ENCODE results near the gene RFX5.

RFX5 gene

DNA sequence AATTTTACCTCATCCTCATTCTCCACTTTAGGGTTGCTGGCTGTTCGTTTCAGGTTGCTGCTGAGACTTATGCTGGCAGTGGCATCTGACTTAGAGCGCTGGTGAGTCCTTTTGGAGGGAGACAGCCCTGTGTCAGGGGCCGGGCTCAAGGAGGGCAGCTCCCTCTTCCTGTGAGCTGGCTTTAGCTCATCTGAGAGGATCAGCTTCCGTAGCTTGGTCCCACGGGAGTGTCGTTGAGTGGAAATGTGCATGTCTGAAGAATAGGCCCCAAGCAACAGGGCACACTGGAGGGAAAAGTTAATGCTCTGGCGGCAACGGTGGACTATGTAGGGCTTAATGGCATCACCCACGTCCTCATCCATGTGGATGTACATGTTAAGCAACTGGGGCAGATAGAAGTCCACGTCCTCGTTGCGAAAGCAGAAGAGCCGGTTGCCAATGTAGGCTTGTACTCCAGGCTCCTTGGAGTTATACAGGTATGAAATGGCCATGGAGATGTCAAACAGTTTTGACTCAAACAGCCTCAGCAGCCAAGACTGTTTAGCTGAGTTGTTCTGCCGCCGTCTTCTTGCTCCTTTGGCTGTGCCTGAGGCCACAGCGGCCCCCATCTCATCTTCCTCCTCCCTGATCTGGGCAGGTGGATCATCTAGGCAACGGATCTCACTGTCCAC, 31.4 kb downstream of the RFX5 start:
- DNase-seq, result no peak

DNA sequence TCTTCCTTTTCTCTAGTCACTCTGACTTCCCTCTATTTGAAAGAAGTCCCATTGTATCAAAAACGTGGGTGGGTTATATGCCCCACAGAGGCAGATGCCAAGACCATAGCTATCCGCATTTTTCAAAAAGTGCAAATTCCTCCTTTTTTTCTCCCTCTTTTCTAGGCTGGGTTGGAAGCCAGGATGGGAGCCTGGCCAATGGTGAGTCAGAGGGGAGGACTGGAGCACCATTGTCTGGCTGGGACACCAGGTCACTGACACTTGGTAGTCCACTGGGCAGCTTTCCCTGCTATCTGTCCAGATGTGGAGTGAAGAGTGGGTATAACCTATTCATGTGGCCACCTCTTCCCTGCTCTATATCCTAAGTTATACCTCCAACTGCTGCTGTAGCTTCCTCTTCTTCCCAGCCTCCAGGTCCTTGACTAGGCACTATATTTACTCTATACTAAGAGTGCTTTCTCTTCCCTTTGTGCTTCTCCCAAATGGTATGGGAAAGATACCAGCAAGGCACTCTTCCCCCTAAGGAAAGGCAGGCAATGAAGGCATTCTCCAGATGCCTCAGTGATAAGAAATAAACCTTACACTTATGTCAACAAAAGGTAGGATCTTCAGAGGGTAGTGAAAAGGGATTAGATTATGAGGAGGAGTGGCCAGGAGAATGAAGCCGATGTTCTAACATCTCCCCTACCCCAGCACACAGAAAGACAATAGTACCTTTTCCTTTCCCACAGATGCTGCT, 32.7 kb downstream of the RFX5 start:
- no peak for DNase-seq

DNA sequence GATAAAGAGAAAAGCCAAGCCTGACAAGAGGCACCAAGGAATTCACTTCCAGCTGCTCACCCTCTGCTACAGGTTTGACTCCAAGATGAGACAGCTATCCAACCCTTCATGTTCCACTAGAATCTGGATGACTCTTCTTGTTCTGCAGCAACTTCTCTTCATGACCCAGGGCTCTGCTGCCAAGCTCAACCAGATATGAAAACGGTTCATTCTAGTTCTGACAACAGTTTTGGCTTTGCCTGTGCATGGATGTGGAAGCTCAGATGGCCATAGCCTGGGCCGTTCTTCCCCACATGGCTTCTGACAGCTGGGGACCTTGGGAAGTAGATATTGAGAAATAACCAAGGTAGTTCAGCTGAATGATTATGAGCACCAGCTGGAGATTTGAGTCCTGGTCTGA, 33.6 kb downstream of the RFX5 start:
- no peak for DNase-seq

DNA sequence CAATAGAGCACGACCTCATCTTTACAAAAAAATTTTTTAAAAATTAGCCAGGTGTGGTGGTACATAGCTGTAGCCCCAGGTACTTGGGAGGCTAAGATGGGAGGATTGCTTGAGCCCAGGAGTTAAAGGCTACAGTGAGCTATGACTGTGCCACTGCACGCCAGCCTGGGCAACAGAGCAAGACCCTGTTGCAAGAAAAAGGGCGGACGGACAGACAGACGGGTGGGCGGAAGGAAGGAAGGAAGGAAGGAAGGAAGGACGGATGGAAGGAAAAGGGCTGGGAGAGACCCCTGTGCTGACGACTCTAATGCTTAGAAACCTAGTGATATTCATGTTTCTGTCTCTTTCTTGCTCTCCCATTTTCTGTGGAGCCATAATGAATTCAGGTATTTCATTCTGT, 34.2 kb downstream of the RFX5 start:
- DNase-seq, result no peak

DNA sequence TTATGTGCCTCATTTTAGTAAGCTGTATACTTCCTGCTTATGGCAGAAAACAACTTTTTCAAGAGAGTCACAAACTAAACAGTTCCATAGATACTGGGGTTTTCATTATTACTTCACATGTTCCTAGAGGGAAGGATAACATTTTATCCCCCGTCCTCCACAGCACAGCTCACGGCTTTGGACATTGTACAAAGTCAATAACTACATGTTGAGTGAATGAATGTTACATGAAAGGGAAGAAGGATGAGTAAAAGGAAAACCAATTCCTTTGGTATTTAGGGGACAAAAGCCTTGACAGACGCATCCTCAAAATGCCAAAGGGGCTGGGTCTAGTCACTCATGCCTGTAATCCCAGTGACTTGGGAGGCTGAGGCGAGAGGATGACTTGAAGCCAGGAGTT, 34.6 kb downstream of the RFX5 start:
- no peak for DNase-seq

DNA sequence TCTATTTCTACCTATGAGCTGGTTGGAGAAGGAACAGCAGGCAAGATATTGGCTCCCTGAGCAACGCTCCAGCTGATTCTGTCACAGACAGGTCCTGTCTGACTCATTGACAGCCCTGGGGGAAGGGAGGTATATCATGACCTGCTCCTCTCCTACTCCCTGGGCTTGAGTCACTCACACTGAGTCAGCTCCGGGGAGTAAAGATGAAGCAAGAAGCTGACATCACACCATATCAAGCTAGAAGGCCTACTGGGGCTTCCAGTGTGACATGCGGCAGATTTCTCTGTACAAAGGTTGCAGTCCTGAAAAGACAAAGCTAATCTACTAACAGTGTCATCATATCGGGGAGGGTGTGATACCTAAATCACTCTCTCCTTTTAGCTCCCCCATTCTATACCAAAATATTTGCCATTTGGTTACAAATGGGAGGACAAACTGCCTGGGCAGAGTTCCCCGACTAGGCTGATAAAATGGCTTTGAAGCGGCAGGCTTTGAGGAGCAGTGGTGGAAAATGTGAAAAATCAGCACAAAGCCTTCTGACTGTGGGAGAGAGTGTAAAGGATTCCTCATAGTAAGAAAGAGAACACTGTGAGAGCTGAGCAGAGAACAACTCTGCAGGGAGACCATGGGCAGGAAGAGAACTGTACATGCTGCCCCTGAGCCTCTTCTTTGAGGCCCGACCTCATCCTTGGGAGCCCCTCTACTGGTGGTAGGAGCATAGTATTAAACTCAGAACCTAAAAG, 35.3 kb downstream of the RFX5 start:
- peak; percentile 75 for DNase-seq

DNA sequence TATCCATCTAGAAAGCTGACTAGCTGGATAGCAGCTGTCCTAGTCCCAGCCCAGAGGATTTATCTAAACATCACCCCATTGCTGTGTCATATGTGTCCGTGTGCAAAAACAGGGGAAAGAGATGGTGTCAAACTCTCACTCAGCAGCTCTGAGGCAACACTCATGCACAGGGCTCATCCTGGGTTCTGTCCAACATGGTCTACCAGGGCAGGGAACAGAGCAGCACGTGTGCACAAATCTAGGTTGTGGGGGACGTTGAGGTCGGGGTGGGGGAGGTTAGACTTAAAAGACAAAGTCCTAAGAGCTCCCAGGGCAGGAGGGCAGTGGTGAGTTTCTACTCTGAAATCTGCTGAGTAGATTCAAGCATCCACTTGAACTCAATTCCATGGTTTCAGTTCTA, 36.0 kb downstream of the RFX5 start:
- DNase-seq, result no peak

DNA sequence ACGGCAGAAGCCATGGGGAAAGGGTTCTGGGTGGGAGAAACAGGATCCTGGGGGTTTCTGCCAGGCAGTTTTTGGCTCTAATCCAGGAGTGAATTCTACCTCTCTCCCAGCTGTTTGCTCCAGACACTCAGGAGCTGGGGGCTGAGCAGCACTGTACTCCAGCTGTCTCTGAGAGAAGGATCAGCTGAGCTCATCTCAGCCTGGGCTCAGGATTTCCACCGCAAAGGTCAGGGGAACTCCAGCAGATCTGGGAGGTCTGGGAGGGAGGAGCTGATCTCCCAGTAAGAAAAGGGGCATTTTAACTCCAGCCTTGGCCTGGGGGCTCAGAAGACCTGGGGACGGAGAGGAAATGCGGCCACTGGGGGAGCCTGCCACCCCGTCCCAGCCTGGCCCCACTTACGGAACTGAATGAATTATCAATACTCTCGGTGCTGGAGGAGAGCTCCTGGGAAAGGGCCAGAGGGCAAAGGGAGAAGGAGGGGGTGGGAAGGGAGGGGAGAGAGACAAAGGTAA, 37.2 kb downstream of the RFX5 start:
- no peak for DNase-seq

DNA sequence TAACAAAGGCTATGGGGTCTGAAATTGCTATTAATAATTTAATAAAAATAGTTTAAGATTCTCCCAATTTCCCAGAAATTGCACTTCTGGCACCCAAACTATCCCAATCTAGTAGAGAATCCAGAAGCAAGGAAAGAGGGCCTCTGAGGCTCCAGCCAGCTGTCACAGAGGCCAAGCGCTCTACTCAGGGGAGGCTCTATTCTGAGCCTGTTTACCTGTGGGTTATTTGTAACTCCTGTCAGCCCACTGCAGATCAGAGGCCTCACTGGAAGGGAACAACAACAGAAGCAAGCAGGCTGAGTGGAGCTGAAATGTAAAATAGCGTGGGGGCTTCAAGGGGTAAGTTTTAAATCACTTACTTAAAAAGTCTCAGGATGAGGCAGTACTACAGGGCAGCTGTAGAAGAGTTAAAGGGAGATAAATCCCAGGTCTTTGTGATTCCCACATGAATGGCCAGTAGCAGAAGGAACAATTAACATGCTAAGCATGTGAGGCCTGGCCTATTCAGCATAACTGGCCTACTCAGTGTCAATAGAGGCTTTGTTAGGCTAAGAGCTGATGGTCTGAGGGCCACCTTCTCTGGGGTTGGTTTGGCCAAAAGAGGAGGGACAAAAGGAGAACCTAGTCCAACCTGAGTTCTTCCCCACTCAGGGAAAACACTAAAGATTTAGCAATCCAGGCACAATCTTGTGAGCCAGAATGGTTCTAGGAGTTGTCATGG, 52.1 kb downstream of the RFX5 start:
- DNase-seq, result no peak

DNA sequence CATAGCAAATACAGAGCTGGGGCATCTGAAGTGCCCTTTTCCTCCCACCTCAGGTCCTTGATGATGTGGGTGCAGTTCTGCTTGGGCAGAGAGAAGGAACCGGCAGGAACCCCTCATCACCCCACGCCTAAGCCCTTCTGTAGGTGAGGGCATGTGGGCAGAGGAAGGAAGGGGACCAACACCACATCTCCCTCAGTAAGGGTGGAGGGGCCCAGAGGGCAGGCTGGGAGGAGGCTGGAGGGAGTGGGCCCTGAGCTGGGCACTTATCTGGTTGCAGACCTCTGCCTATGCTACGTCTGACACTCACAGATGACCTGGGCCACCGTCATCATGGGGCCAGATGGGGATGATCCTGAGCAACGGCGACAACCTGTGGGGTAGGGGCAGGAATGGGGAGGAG, 54.0 kb downstream of the RFX5 start:
- no peak for DNase-seq

DNA sequence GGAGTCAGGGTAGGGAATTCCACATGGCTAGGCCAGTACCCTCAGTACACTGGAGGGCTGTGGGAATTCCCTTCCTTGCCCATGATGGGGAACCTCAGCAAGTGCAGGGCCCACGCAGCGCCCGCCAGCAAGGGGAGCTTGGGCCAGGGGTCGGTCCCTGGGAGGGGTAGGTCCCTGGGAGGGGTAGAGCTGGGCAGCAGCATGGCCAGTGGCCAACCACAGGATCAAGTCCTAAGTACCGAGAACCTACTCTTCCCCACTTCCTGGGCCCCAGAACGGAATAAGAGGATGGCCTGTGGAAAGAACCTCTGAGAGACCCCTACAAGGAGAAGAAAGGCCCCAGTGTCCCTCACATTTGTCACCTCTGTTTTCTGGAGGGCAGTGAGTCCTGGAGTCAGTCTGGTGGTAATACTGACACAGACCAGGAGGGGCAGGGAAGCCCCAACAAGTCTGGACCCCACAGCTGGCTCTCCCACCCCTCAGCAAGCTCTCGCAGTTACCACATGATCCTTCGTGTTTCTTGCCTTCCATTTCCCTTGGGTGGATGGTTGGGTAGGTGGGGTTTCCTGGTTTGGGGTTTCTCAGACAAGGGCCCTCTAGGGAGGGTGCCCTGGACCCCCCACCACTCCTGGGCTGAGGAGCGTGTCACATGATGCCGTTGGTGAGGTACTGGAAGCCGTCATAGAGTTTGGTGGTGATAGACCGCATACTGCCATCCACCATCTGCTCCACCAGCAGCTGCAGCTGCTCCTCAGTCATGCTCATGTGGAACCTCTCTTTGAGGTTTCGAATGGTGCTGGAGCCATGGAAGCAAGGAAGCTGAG, 54.6 kb downstream of the RFX5 start:
- DNase-seq, result no peak

DNA sequence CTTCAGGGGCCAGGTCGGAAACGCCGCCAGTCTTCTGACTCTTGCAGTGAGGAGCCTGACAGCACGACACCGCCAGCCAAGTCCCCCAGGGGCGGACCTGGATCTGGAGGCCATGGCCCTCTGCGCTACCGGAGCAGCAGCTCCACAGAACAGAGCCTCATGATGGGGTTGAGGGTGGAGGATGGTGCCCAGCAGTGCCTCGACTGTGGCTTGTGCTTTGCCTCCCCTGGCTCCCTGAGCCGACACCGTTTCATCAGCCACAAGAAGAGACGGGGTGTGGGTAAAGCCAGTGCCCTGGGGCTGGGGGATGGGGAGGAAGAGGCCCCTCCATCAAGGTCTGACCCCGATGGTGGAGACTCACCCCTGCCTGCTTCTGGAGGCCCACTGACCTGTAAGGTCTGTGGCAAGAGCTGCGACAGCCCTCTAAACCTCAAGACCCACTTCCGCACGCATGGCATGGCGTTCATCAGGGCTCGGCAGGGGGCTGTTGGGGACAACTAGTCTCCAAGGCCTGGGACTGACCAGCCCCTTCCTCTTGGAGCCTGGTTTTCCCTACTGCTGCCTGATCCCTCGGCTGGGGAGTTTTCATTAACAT, 56.2 kb downstream of the RFX5 start:
- DNase-seq, result no peak

Measured in 8988T (cell line).